Right lobe of liver (tissue), 4 donors: ENCODE measurements around the gene CST8.

Source experiments
- POLR2A ChIP-seq: fragments of 450-650 bp; IDR thresholded peaks from one replicate; pipeline ENCODE4 v1.6.1; 2017; ENCODE audit warnings: antibody characterized with exemption, mild to moderate bottlenecking
- TF ChIP-seq, protein P1 (sequence below), 4 donors: fragments of 200-600 bp in 3 of 4; fragments of 450-650 bp in 1 of 4; IDR thresholded peaks; one replicate each; pipeline versions ENCODE4 v1.5.1 to v1.8.0; 2016 to 2022; ENCODE audit warnings: antibody characterized with exemption in 4 of 4, mild to moderate bottlenecking in 2 of 4
- donor health status: DM: no; HTN: no; CAD: no.
- donor health status: DM: no; HTN: no; CAD: no.
- donor health status: DM: no; HTN: yes; CAD: no.

DNA sequence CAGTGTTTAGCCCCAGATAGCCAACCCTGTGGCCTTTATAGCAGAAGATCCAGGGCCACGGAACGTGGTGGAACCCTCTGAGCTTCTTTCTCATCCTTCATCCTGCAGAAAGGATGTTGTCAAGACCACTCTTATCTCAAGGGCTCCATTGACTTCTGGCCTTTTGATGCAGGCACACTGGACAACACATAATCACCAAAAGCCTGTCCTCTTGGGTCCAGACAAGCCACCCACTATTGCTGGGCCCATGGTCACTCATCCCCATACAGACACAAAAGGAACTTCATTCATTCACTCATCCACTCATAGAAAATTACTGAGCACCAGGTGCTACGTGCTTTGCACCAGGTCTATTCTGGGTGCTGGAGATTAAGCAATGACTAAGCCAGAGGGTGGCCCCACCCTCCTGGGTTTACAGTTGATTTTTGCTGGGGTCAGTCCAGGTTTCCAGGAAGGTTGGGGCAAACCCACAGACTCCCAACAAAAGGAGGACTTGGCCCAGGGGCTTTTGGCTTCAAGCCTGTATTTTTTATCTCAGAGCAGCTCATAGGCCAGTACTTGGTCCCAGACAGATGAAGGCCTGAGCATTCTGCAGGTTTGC lies 2.4 kb downstream of the CST8 start:
- TF ChIP-seq, protein P1, sequence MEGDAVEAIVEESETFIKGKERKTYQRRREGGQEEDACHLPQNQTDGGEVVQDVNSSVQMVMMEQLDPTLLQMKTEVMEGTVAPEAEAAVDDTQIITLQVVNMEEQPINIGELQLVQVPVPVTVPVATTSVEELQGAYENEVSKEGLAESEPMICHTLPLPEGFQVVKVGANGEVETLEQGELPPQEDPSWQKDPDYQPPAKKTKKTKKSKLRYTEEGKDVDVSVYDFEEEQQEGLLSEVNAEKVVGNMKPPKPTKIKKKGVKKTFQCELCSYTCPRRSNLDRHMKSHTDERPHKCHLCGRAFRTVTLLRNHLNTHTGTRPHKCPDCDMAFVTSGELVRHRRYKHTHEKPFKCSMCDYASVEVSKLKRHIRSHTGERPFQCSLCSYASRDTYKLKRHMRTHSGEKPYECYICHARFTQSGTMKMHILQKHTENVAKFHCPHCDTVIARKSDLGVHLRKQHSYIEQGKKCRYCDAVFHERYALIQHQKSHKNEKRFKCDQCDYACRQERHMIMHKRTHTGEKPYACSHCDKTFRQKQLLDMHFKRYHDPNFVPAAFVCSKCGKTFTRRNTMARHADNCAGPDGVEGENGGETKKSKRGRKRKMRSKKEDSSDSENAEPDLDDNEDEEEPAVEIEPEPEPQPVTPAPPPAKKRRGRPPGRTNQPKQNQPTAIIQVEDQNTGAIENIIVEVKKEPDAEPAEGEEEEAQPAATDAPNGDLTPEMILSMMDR (IDR thresholded peaks at IDR 0.05): no peak
- TF ChIP-seq POLR2A: no peak
